GM10266 (cell line): ENCODE results near the gene PLAA.
"Not testable (repeated sequence)": the region's sequence is repeated elsewhere in the genome, so short reads cannot be mapped to it uniquely, and the experiment has no call there.

Experiments used
- DNase-seq: peaks from one replicate; pipeline ENCODE4 v3.0.0; 2012; ENCODE audit errors: extremely low spot score
- CTCF ChIP-seq: IDR thresholded peaks from 2 replicates; pipeline ENCODE4 v1.5.1; 2012; ENCODE audit warnings: mild to moderate bottlenecking, low read depth; ENCODE audit not compliant: control insufficient read depth, insufficient read depth; ENCODE audit errors: missing control alignments

The PLAA gene

GRCh38 chr9:26893030-26893676 is 53.9 kb downstream of the PLAA start:
- no peak for TF ChIP-seq CTCF
- DNase-seq, result no peak

GRCh38 chr9:26892251-26893029 is 54.6 kb downstream of the PLAA start, which contains the start of gene CAAP1:
Gene CAAP1 (minus strand): TSS chr9:26892802. CDS start chr9:26892715, 87 bp downstream.
- DNase-seq, result peak; percentile 90
- TF ChIP-seq CTCF, result peak; percentile 59

- no peak for TF ChIP-seq CTCF
- no peak for DNase-seq
Measured at GRCh38 chr9:26891726-26892125, 55.3 kb downstream of the PLAA start.

GRCh38 chr9:26888271-26888670 is 58.8 kb downstream of the PLAA start:
- DNase-seq, result no peak
- no peak for TF ChIP-seq CTCF

GRCh38 chr9:26882154-26882553 is 64.9 kb downstream of the PLAA start:
- no peak for TF ChIP-seq CTCF
- no peak for DNase-seq

GRCh38 chr9:26880262-26880661 is 66.8 kb downstream of the PLAA start:
- no peak for TF ChIP-seq CTCF
- no peak for DNase-seq

GRCh38 chr9:26875155-26875554 is 71.9 kb downstream of the PLAA start:
- not testable (repeated sequence) for DNase-seq
